WTC11 (cell line): Measurements from ENCODE around the gene VIPR2.

Source experiments
- ELF4 ChIP-seq: sonication (generic); formaldehyde crosslinking; IDR thresholded peaks from 2 replicates; pipeline ENCODE4 v1.8.1; 2022; ENCODE audit warnings: low read depth, mild to moderate bottlenecking, moderate library complexity, missing genetic modification reagents
- ETV6 ChIP-seq: sonication (generic); formaldehyde crosslinking; IDR thresholded peaks from 2 replicates; pipeline ENCODE4 v1.8.1; 2022; ENCODE audit warnings: mild to moderate bottlenecking, missing genetic modification reagents

DNA sequence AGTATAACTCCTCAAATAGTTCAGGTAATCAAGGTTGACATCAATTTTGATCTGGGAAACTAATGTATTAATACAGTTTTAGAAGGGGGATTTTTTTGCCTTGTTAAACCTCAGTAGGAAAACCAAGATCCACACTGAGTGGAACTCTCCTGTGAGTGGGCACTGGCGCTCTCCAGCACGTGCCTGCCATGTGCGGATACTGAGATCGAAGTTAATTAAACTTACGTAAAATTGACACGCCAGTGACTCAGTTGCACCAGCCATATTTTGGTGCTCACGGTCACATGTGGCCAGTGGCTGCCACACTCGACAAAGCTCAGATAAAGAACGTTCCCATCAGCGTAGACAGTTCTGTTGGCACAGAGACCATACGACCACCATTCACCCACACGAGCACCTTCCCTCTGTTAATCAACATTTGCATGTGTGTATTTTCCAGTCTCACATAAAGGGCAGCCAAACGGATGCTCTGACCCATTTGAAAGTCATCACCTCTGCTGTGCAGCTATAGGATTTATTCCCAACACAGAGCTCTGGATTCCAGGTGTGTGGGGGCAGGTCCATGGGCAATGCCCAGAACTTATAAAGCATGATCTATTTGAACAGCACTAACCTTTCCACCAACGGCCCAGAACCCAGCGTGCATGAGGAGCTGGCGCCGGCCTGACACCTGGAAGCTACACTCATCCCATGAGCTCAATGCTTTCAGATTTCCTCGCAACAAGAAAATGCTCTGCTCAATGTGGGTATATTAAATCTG, 77.7 kb downstream of the VIPR2 start:
- TF ChIP-seq ELF4 (CRISPR knock-in tag): no peak
- no peak for TF ChIP-seq ETV6
